Measurements from ENCODE around the gene ANKUB1. TPM values are rescaled to one million over a fixed set of nuclear protein-coding genes. Genes with fewer than 3 reads are reported as not detected.
A peak's percentile ranks its signal among the peaks of the same experiment; 100 is the strongest.

ANKUB1 gene
- total RNA-seq, 1 donor from 2014 or later: not detected

- H3K4me3 Mint-ChIP-seq (ENCODE audit: unreplicated experiment): no peak overlapping the region
- H3K4me1 Mint-ChIP-seq (ENCODE audit: low read depth, unreplicated experiment): peaks cover 2% of the 10 kb centered on the region
- DNase-seq: no peak
- no peaks in the 10 kb centered on the region for H3K27me3 Mint-ChIP-seq (ENCODE audit: unreplicated experiment)
- H3K27ac Mint-ChIP-seq (ENCODE audit: unreplicated experiment): no peak overlapping the region
- no peak for TF ChIP-seq CTCF (IDR thresholded peaks at IDR 0.05; ENCODE audit: partially characterized antibody, unreplicated experiment)
- peaks cover 10% of the 10 kb centered on the region for H3K36me3 Mint-ChIP-seq (ENCODE audit: unreplicated experiment)
- H3K9me3 Mint-ChIP-seq (ENCODE audit: unreplicated experiment): peaks cover 3% of the 10 kb centered on the region
These were observed 27.8 kb upstream of the ANKUB1 start for GRCh38 chr3:149820183-149820582.

GRCh38 chr3:149819432-149819831 is 27.1 kb upstream of the ANKUB1 start:
- Mint-ChIP-seq H3K27me3 (ENCODE audit: unreplicated experiment) (no peaks in the 10 kb centered on the region), H3K4me3 (ENCODE audit: unreplicated experiment) (no peak overlapping the region), H3K36me3 (ENCODE audit: unreplicated experiment) (peaks cover 10% of the 10 kb centered on the region), H3K9me3 (ENCODE audit: unreplicated experiment) (peaks cover 3% of the 10 kb centered on the region), H3K4me1 (ENCODE audit: low read depth, unreplicated experiment) (peaks cover 7% of the 10 kb centered on the region), H3K27ac (ENCODE audit: unreplicated experiment) (no peak overlapping the region)
- no peak for DNase-seq
- TF ChIP-seq CTCF (IDR thresholded peaks at IDR 0.05; ENCODE audit: partially characterized antibody, unreplicated experiment): no peak

- peaks cover 5% of the 10 kb centered on the region for H3K36me3 Mint-ChIP-seq (ENCODE audit: unreplicated experiment)
- H3K27ac Mint-ChIP-seq (ENCODE audit: unreplicated experiment): no peak overlapping the region
- H3K4me3 Mint-ChIP-seq (ENCODE audit: unreplicated experiment): no peak overlapping the region
- H3K9me3 Mint-ChIP-seq (ENCODE audit: unreplicated experiment): peaks cover 7% of the 10 kb centered on the region
- DNase-seq: no peak
- H3K4me1 Mint-ChIP-seq (ENCODE audit: low read depth, unreplicated experiment): peaks cover 15% of the 10 kb centered on the region
- TF ChIP-seq CTCF (IDR thresholded peaks at IDR 0.05; ENCODE audit: partially characterized antibody, unreplicated experiment): no peak
- H3K27me3 Mint-ChIP-seq (ENCODE audit: unreplicated experiment): no peaks in the 10 kb centered on the region
These were observed 24.6 kb upstream of the ANKUB1 start for GRCh38 chr3:149816986-149817385.

GRCh38 chr3:149816311-149816710 is 24.0 kb upstream of the ANKUB1 start:
- Mint-ChIP-seq H3K27ac (ENCODE audit: unreplicated experiment) (no peak overlapping the region), H3K4me3 (ENCODE audit: unreplicated experiment) (no peak overlapping the region), H3K27me3 (ENCODE audit: unreplicated experiment) (no peaks in the 10 kb centered on the region), H3K36me3 (ENCODE audit: unreplicated experiment) (peaks cover under 1% of the 10 kb centered on the region), H3K9me3 (ENCODE audit: unreplicated experiment) (peaks cover 4% of the 10 kb centered on the region), H3K4me1 (ENCODE audit: low read depth, unreplicated experiment) (peaks cover 16% of the 10 kb centered on the region)
- no peak for DNase-seq
- no peak for TF ChIP-seq CTCF (IDR thresholded peaks at IDR 0.05; ENCODE audit: partially characterized antibody, unreplicated experiment)

- peaks cover 16% of the 10 kb centered on the region for H3K4me1 Mint-ChIP-seq (ENCODE audit: low read depth, unreplicated experiment)
- H3K27ac Mint-ChIP-seq (ENCODE audit: unreplicated experiment): no peak overlapping the region
These were observed 23.4 kb upstream of the ANKUB1 start for GRCh38 chr3:149815728-149816127.

More at GRCh38 chr3:149815728-149816127, 23.4 kb upstream of the ANKUB1 start:
- peaks cover 4% of the 10 kb centered on the region for H3K9me3 Mint-ChIP-seq (ENCODE audit: unreplicated experiment)
- DNase-seq: no peak
- peak overlapping the region; percentile 35 for H3K4me3 Mint-ChIP-seq (ENCODE audit: unreplicated experiment)
- H3K27me3 Mint-ChIP-seq (ENCODE audit: unreplicated experiment): no peaks in the 10 kb centered on the region
- TF ChIP-seq CTCF (IDR thresholded peaks at IDR 0.05; ENCODE audit: partially characterized antibody, unreplicated experiment): no peak
- no peaks in the 10 kb centered on the region for H3K36me3 Mint-ChIP-seq (ENCODE audit: unreplicated experiment)

Measured in glutamatergic neuron (in vitro differentiated cells).